Activated T-cell treated with anti-CD3 and anti-CD28 coated beads for 24 hours (primary cell): ENCODE results near the gene MYO9B.
A peak's percentile ranks its signal among the peaks of the same experiment; 100 is the strongest.

Source experiments
- DNase-seq: peaks from one replicate; pipeline ENCODE4 v3.0.0-alpha.2; 2020; ENCODE audit warnings: low read depth

Gene MYO9B

GRCh38 chr19:17240826-17241399 lies 165.3 kb downstream of the MYO9B start:
- DNase-seq, result no peak

GRCh38 chr19:17242431-17243208 lies 167.0 kb downstream of the MYO9B start:
- no peak for DNase-seq

GRCh38 chr19:17243211-17243829 lies 167.7 kb downstream of the MYO9B start:
- no peak for DNase-seq

- no peak for DNase-seq
Observed at GRCh38 chr19:17243830-17244617, 168.4 kb downstream of the MYO9B start.

GRCh38 chr19:17244618-17245534 lies 169.3 kb downstream of the MYO9B start:
- DNase-seq, result no peak

GRCh38 chr19:17245535-17245984 lies 170.0 kb downstream of the MYO9B start, which contains the start of gene NR2F6:
TSS of gene NR2F6 (minus strand) at chr19:17245919. CDS start at chr19:17245220, 699 bp downstream.
- no peak for DNase-seq

GRCh38 chr19:17246681-17247425 lies 171.3 kb downstream of the MYO9B start:
- no peak for DNase-seq

GRCh38 chr19:17248011-17248776 lies 172.6 kb downstream of the MYO9B start:
- no peak for DNase-seq

GRCh38 chr19:17249887-17250548 lies 174.4 kb downstream of the MYO9B start:
- DNase-seq, result no peak

GRCh38 chr19:17254636-17255035 lies 179.1 kb downstream of the MYO9B start:
- DNase-seq, result no peak

- no peak for DNase-seq
Observed at GRCh38 chr19:17255150-17255621, 179.6 kb downstream of the MYO9B start.

GRCh38 chr19:17256130-17256529 lies 180.6 kb downstream of the MYO9B start:
- DNase-seq, result no peak

- DNase-seq, result no peak
Observed at GRCh38 chr19:17259118-17259780, 183.7 kb downstream of the MYO9B start.

GRCh38 chr19:17259934-17260333 lies 184.4 kb downstream of the MYO9B start:
- no peak for DNase-seq

GRCh38 chr19:17260842-17261325 lies 185.3 kb downstream of the MYO9B start:
- peak; percentile 86 for DNase-seq

- DNase-seq, result no peak
Observed at GRCh38 chr19:17262557-17262956, 187.0 kb downstream of the MYO9B start.
